Measurements from ENCODE around the gene SNRNP27. TPM values are rescaled to one million over a fixed set of nuclear protein-coding genes. Genes with fewer than 3 reads are reported as not detected.

Gene SNRNP27
- total and polyA plus RNA-seq, 9 of the 15 experiments (the other 6 are each of a cell fraction or from before 2014, with no cell fraction given): 29.2 to 102 (median 65.7) TPM

GRCh38 chr2:69893684-69894551 lies at the start of gene SNRNP27 (continued):
- TF ChIP-seq ZNF347 (CRISPR knock-in tag; IDR thresholded peaks at IDR 0.05; ENCODE audit: low read depth): no peak
- TF ChIP-seq EHMT2 (IDR thresholded peaks at IDR 0.05): peak; percentile 71; the same call in 1 of the 2 replicates
- TF ChIP-seq SIN3B (IDR thresholded peaks at IDR 0.05; ENCODE audit: low read depth): peak; percentile 81
- peak; percentile 81 for TF ChIP-seq RBFOX2 (IDR thresholded peaks at IDR 0.05; ENCODE audit: low read depth, low read length)
- peak in 1 of 2 experiments; percentile 90; a peak in 1 of 4 replicates for TF ChIP-seq KDM4B (IDR thresholded peaks at IDR 0.05; ENCODE audit: borderline replicate concordance in 2 of 2, low read depth in 1 of 2)
- no peak for TF ChIP-seq RREB1 (CRISPR knock-in tag; IDR thresholded peaks at IDR 0.05)
- TF ChIP-seq ZBTB11 (CRISPR knock-in tag; IDR thresholded peaks at IDR 0.05): peak; percentile 94 to 100 (median 98)
- peak; percentile 95 for TF ChIP-seq PHF20 (IDR thresholded peaks at IDR 0.05; ENCODE audit: partially characterized antibody)
- no peak for TF ChIP-seq ZBTB26 (CRISPR knock-in tag; IDR thresholded peaks at IDR 0.05)
- 0 out of 2 replicates have a peak, but pooled peaks have one; percentile 36 for TF ChIP-seq E2F4 (CRISPR knock-in tag; IDR thresholded peaks at IDR 0.05; ENCODE audit: low read depth)
- peak; percentile 51 to 75; a peak in 3 of 4 replicates for TF ChIP-seq MLLT1 (IDR thresholded peaks at IDR 0.05)
- TF ChIP-seq XRCC3 (IDR thresholded peaks at IDR 0.05): no peak
